ENCODE data around the gene FKBP15.
"Not testable (repeated sequence)": the region's sequence is repeated elsewhere in the genome, so short reads cannot be mapped to it uniquely, and the experiment has no call there.

FKBP15 gene

GRCh38 chr9:113221003-113221799 is at the start of gene FKBP15, which contains the start of gene SLC31A1:
TSS of gene FKBP15 (minus strand) at chr9:113221277. CDS start at chr9:113221243, 34 bp downstream.
TSS of gene SLC31A1 (plus strand) at chr9:113221544. CDS start at chr9:113256149, 34,605 bp downstream.
- H3K4me3 ChIP-seq (ENCODE audit: low read depth, low read length) = peak within 1 kb of the TSS; percentile 90

GRCh38 chr9:113269871-113270270 is 48.8 kb upstream of the FKBP15 start:
- no peak overlapping the region for H3K4me3 ChIP-seq (ENCODE audit: low read depth, low read length)

- no peak overlapping the region for H3K4me3 ChIP-seq (ENCODE audit: low read depth, low read length)
Measured at GRCh38 chr9:113269355-113269754, 48.3 kb upstream of the FKBP15 start.

GRCh38 chr9:113267911-113268566 is 47.0 kb upstream of the FKBP15 start:
- no peak overlapping the region for H3K4me3 ChIP-seq (ENCODE audit: low read depth, low read length)

GRCh38 chr9:113266174-113266573 is 45.1 kb upstream of the FKBP15 start:
- H3K4me3 ChIP-seq (ENCODE audit: low read depth, low read length) = no peak overlapping the region

GRCh38 chr9:113261917-113262671 is 41.0 kb upstream of the FKBP15 start:
- no peak overlapping the region for H3K4me3 ChIP-seq (ENCODE audit: low read depth, low read length)

- H3K4me3 ChIP-seq (ENCODE audit: low read depth, low read length) = no peak overlapping the region
Measured at GRCh38 chr9:113258282-113258681, 37.2 kb upstream of the FKBP15 start.

- H3K4me3 ChIP-seq (ENCODE audit: low read depth, low read length) = no peak overlapping the region
Measured at GRCh38 chr9:113257863-113258262, 36.8 kb upstream of the FKBP15 start.

- H3K4me3 ChIP-seq (ENCODE audit: low read depth, low read length) = no peak overlapping the region
Measured at GRCh38 chr9:113255438-113255837, 34.4 kb upstream of the FKBP15 start.

GRCh38 chr9:113254991-113255390 is 33.9 kb upstream of the FKBP15 start:
- H3K4me3 ChIP-seq (ENCODE audit: low read depth, low read length) = no peak overlapping the region

GRCh38 chr9:113250807-113251206 is 29.7 kb upstream of the FKBP15 start:
- no peak overlapping the region for H3K4me3 ChIP-seq (ENCODE audit: low read depth, low read length)

- not testable (repeated sequence) for H3K4me3 ChIP-seq (ENCODE audit: low read depth, low read length)
Measured at GRCh38 chr9:113249661-113250060, 28.6 kb upstream of the FKBP15 start.

GRCh38 chr9:113247640-113248039 is 26.6 kb upstream of the FKBP15 start:
- H3K4me3 ChIP-seq (ENCODE audit: low read depth, low read length) = no peak overlapping the region

GRCh38 chr9:113246928-113247327 is 25.9 kb upstream of the FKBP15 start:
- no peak overlapping the region for H3K4me3 ChIP-seq (ENCODE audit: low read depth, low read length)

- H3K4me3 ChIP-seq (ENCODE audit: low read depth, low read length) = no peak overlapping the region
Measured at GRCh38 chr9:113245894-113246293, 24.8 kb upstream of the FKBP15 start.

- H3K4me3 ChIP-seq (ENCODE audit: low read depth, low read length) = no peak overlapping the region
Measured at GRCh38 chr9:113244556-113244955, 23.5 kb upstream of the FKBP15 start.

- no peak overlapping the region for H3K4me3 ChIP-seq (ENCODE audit: low read depth, low read length)
Measured at GRCh38 chr9:113241161-113241560, 20.1 kb upstream of the FKBP15 start.

- no peak overlapping the region for H3K4me3 ChIP-seq (ENCODE audit: low read depth, low read length)
Measured at GRCh38 chr9:113238859-113239232, 17.8 kb upstream of the FKBP15 start.

GRCh38 chr9:113238202-113238858 is 17.3 kb upstream of the FKBP15 start:
- no peak overlapping the region for H3K4me3 ChIP-seq (ENCODE audit: low read depth, low read length)

GRCh38 chr9:113237026-113237425 is 15.9 kb upstream of the FKBP15 start:
- no peak overlapping the region for H3K4me3 ChIP-seq (ENCODE audit: low read depth, low read length)

GRCh38 chr9:113235701-113236255 is 14.7 kb upstream of the FKBP15 start:
- H3K4me3 ChIP-seq (ENCODE audit: low read depth, low read length) = not testable (repeated sequence)
